Omental fat pad (tissue), 4 donors: ENCODE data around the gene PRSS3. TPM values are rescaled to one million over a fixed set of nuclear protein-coding genes. Genes with fewer than 3 reads are reported as not detected.
A peak's percentile ranks its signal among the peaks of the same experiment; 100 is the strongest.
"Not testable (repeated sequence)": the region's sequence is repeated elsewhere in the genome, so short reads cannot be mapped to it uniquely, and the experiment has no call there.

Source experiments
- ATAC-seq: fragments of 150-250 bp; one replicate; pipeline ENCODE4 v1.9.1; 2016; ENCODE audit warnings: mild to moderate bottlenecking, moderate library complexity; ENCODE audit not compliant: low FRiP score
- DNase-seq: peaks from one replicate; pipeline ENCODE4 v3.0.0-alpha.2; 2019; ENCODE audit warnings: low spot score
- CTCF ChIP-seq, 3 donors: fragments of 450-650 bp; IDR thresholded peaks; one replicate each; pipeline ENCODE4 v1.5.1; 2016 to 2017; ENCODE audit warnings: antibody characterized with exemption in 3 of 3, mild to moderate bottlenecking in 3 of 3, moderate library complexity in 2 of 3
- total RNA-seq, 4 donors: library from RNA; depleted of rRNA; stranded (reverse); fragments of >200 nt; gene quantifications; one replicate each; pipeline ENCODE4 v1.1.0, GENCODE V29; 2016

Gene PRSS3
- total RNA-seq, 4 donors from 2014 or later: not detected

- no peak for TF ChIP-seq CTCF (IDR thresholded peaks at IDR 0.05)
- ATAC-seq (no peak), DNase-seq (no peak)
These were observed 23.6 kb downstream of the PRSS3 start for GRCh38 chr9:33818847-33819500.

GRCh38 chr9:33820231-33820745, 24.9 kb downstream of the PRSS3 start:
- ATAC-seq (no peak), DNase-seq (no peak)
- no peak for TF ChIP-seq CTCF (IDR thresholded peaks at IDR 0.05)

- ATAC-seq (no peak), DNase-seq (no peak)
- no peak for TF ChIP-seq CTCF (IDR thresholded peaks at IDR 0.05)
These were observed 28.4 kb downstream of the PRSS3 start for GRCh38 chr9:33823801-33824200.

GRCh38 chr9:33827285-33827684, 31.9 kb downstream of the PRSS3 start:
- DNase-seq: not testable (repeated sequence)

GRCh38 chr9:33829641-33830230, 34.4 kb downstream of the PRSS3 start:
- DNase-seq, ATAC-seq: not testable (repeated sequence)

More at GRCh38 chr9:33827285-33827684, 31.9 kb downstream of the PRSS3 start:
- not testable (repeated sequence) for ATAC-seq

GRCh38 chr9:33835625-33836260, 40.4 kb downstream of the PRSS3 start:
- TF ChIP-seq CTCF (IDR thresholded peaks at IDR 0.05): no peak
- no peak for DNase-seq
- ATAC-seq: peak; percentile 30

GRCh38 chr9:33836261-33836660, 40.9 kb downstream of the PRSS3 start:
- peak; percentile 69 for ATAC-seq
- DNase-seq: not testable (repeated sequence)

GRCh38 chr9:33837138-33837537, 41.8 kb downstream of the PRSS3 start:
- no peak for TF ChIP-seq CTCF (IDR thresholded peaks at IDR 0.05)
- DNase-seq (no peak), ATAC-seq (no peak)
